ENCODE measurements around the gene TFEB. TPM values are rescaled to one million over a fixed set of nuclear protein-coding genes. Genes with fewer than 3 reads are reported as not detected.

The TFEB gene
- total RNA-seq, 1 donor from 2014 or later = 0.13 TPM

- DNase-seq (ENCODE audit: low spot score) = no peak
- H3K4me3 Mint-ChIP-seq = no peak overlapping the region
- no peaks in the 10 kb centered on the region for H3K4me1 Mint-ChIP-seq
- TF ChIP-seq EZH2 (IDR thresholded peaks at IDR 0.05) (no peak), CTCF (IDR thresholded peaks at IDR 0.05) (no peak), EZH2phosphoT487 (IDR thresholded peaks at IDR 0.05) (no peak)
- Histone ChIP-seq H2AFZ (replicated peaks) (no peak overlapping the region), H3K79me2 (ENCODE audit: low read depth) (no peaks in the 10 kb centered on the region), H3K4me1 (no peaks in the 10 kb centered on the region), H3K36me3 (no peaks in the 10 kb centered on the region), H3F3A (ENCODE audit: low read depth) (no peaks in the 10 kb centered on the region), H3K27ac (no peak overlapping the region), H3K4me3 (no peak overlapping the region), H3K4me2 (no peak overlapping the region), H3K9ac (no peak overlapping the region), H4K20me1 (ENCODE audit: low read depth) (no peaks in the 10 kb centered on the region), H3K9me3 (ENCODE audit: low read depth) (no peaks in the 10 kb centered on the region), H3K27me3 (no peaks in the 10 kb centered on the region)
- no peaks in the 10 kb centered on the region for H3K27me3 Mint-ChIP-seq (ENCODE audit: insufficient read depth, low read depth)
- no peaks in the 10 kb centered on the region for H3K9me3 Mint-ChIP-seq
- no peak overlapping the region for H3K27ac Mint-ChIP-seq
- H3K36me3 Mint-ChIP-seq = no peaks in the 10 kb centered on the region
These were observed 15.0 kb upstream of the TFEB start for GRCh38 chr6:41750374-41750773.

GRCh38 chr6:41748542-41748941, 13.1 kb upstream of the TFEB start:
- Mint-ChIP-seq H3K4me1 (no peaks in the 10 kb centered on the region), H3K27me3 (ENCODE audit: insufficient read depth, low read depth) (peaks cover 2% of the 10 kb centered on the region), H3K27ac (no peak overlapping the region), H3K9me3 (no peaks in the 10 kb centered on the region), H3K36me3 (no peaks in the 10 kb centered on the region), H3K4me3 (no peak overlapping the region)
- Histone ChIP-seq H3K4me2 (no peak overlapping the region), H3F3A (ENCODE audit: low read depth) (no peaks in the 10 kb centered on the region), H3K9me3 (ENCODE audit: low read depth) (no peaks in the 10 kb centered on the region), H3K4me3 (no peak overlapping the region), H3K4me1 (no peaks in the 10 kb centered on the region), H3K9ac (no peak overlapping the region), H3K27ac (no peak overlapping the region), H3K27me3 (no peaks in the 10 kb centered on the region), H3K79me2 (ENCODE audit: low read depth) (no peaks in the 10 kb centered on the region), H3K36me3 (no peaks in the 10 kb centered on the region), H4K20me1 (ENCODE audit: low read depth) (no peaks in the 10 kb centered on the region), H2AFZ (replicated peaks) (no peak overlapping the region)
- no peak for DNase-seq (ENCODE audit: low spot score)
- no peak for TF ChIP-seq EZH2phosphoT487 (IDR thresholded peaks at IDR 0.05)
- TF ChIP-seq CTCF (IDR thresholded peaks at IDR 0.05) = no peak
- TF ChIP-seq EZH2 (IDR thresholded peaks at IDR 0.05) = no peak

GRCh38 chr6:41748102-41748477, 12.7 kb upstream of the TFEB start:
- H3K79me2 ChIP-seq (ENCODE audit: low read depth) = no peaks in the 10 kb centered on the region

More at GRCh38 chr6:41748102-41748477, 12.7 kb upstream of the TFEB start:
- Histone ChIP-seq H3K27me3 (no peaks in the 10 kb centered on the region), H3K4me1 (no peaks in the 10 kb centered on the region), H3K36me3 (no peaks in the 10 kb centered on the region), H4K20me1 (ENCODE audit: low read depth) (no peaks in the 10 kb centered on the region), H3K9ac (no peak overlapping the region), H3K9me3 (ENCODE audit: low read depth) (no peaks in the 10 kb centered on the region), H2AFZ (replicated peaks) (no peak overlapping the region), H3K4me3 (no peak overlapping the region), H3K4me2 (no peak overlapping the region), H3F3A (ENCODE audit: low read depth) (no peaks in the 10 kb centered on the region), H3K27ac (no peak overlapping the region)
- H3K27ac Mint-ChIP-seq = no peak overlapping the region
- no peak for DNase-seq (ENCODE audit: low spot score)
- H3K36me3 Mint-ChIP-seq = no peaks in the 10 kb centered on the region
- H3K4me3 Mint-ChIP-seq = no peak overlapping the region
- peaks cover 2% of the 10 kb centered on the region for H3K27me3 Mint-ChIP-seq (ENCODE audit: insufficient read depth, low read depth)
- H3K4me1 Mint-ChIP-seq = no peaks in the 10 kb centered on the region
- TF ChIP-seq CTCF (IDR thresholded peaks at IDR 0.05) (no peak), EZH2phosphoT487 (IDR thresholded peaks at IDR 0.05) (no peak), EZH2 (IDR thresholded peaks at IDR 0.05) (no peak)
- H3K9me3 Mint-ChIP-seq = no peaks in the 10 kb centered on the region
